HepG2 (cell line): ENCODE results near the gene WDR37. TPM values are rescaled to one million over a fixed set of nuclear protein-coding genes. Genes with fewer than 3 reads are reported as not detected.

ENCODE experiments used
- ATAC-seq: fragments of 200-7000 bp; cut with Tn5 transposase; 3 replicates; pipeline ENCODE4 v1.9.1; 2020; ENCODE audit warnings: mild to moderate bottlenecking, moderate library complexity
- BruUV-seq: library from RNA; stranded (reverse); fragments of 400-500 nt; replicated peaks from 2 replicates; lab custom pipeline; 2021; lab: Mats Ljungman, UMichigan
- CTCF ChIA-PET: fragments of 300-600 bp; formaldehyde crosslinking; extraction: SDS; loops from one replicate; lab custom pipeline; 2021; ENCODE audit warnings: low total read pairs, inconsistent platforms, low intra/inter-chr PET ratio; lab: Yijun Ruan, JAX
- POLR2A ChIA-PET: fragments of 350-600 bp; sonication (Branson Sonifier 250); formaldehyde crosslinking; loops from one replicate; lab custom pipeline; 2020; ENCODE audit warnings: antibody characterized with exemption, inconsistent platforms; lab: Yijun Ruan, JAX
- DNase-seq: peaks from one replicate; pipeline ENCODE4 v3.0.0-alpha.2; 2015; ENCODE audit warnings: low spot score
- FAIRE-seq: peaks from 3 replicates; lab custom pipeline; 2011; peaks lifted over from hg19 to GRCh38; lab: Jason Lieb, UNC
- H2AFZ ChIP-seq: one replicate; pipeline ENCODE4 v1.6.1; 2011; ENCODE audit warnings: low read length, inconsistent platforms
- H3K27ac ChIP-seq: fragments of 300-600 bp; 3 replicates; pipeline ENCODE4 v1.8.0; 2011; ENCODE audit warnings: mixed run types, mild to moderate bottlenecking, mixed read lengths, low read length, inconsistent platforms; ENCODE audit not compliant: insufficient read depth; ENCODE audit errors: extremely low read length
- H3K27me3 ChIP-seq, 2 experiments: fragments of 200-600 bp in 1 of 2; 2 replicates in 1 of 2; 3 replicates in 1 of 2; pipeline versions ENCODE4 v1.6.0 to v1.8.0; 2011; ENCODE audit warnings: low read length in 2 of 2, mild to moderate bottlenecking in 2 of 2, moderate library complexity in 2 of 2, inconsistent platforms in 1 of 2; ENCODE audit not compliant: insufficient read depth in 2 of 2, control insufficient read depth in 1 of 2
- H3K36me3 ChIP-seq, 2 experiments: fragments of 200-600 bp in 1 of 2; replicated peaks in 1 of 2; 2 replicates in 1 of 2; 3 replicates in 1 of 2; pipeline versions ENCODE4 v1.5.1 to v1.8.0; 2011; ENCODE audit warnings: low read length in 2 of 2, inconsistent platforms in 1 of 2; ENCODE audit not compliant: insufficient read depth in 2 of 2, control insufficient read depth in 1 of 2
- H3K4me1 ChIP-seq: 2 replicates; pipeline ENCODE4 v1.5.1; 2012; ENCODE audit warnings: low read length, inconsistent platforms; ENCODE audit not compliant: insufficient read depth
- H3K4me2 ChIP-seq: 2 replicates; pipeline ENCODE4 v1.6.0; 2011; ENCODE audit warnings: low read depth, low read length, inconsistent platforms
- H3K4me3 ChIP-seq, 3 experiments: fragments of 200-600 bp in 1 of 3; sonication (generic), shearing (Covaris generic) in 1 of 3; replicated peaks in 1 of 3; 2 replicates each; pipeline ENCODE4 v1.5.1; 2011 to 2016; ENCODE audit warnings: low read length in 3 of 3, inconsistent platforms in 2 of 3, low read depth in 2 of 3, mild to moderate bottlenecking in 2 of 3, control low read depth in 1 of 3, mixed read lengths in 1 of 3; ENCODE audit not compliant: insufficient read depth in 1 of 3
- H3K79me2 ChIP-seq: one replicate; pipeline ENCODE4 v1.6.1; 2011; ENCODE audit warnings: low read length, inconsistent platforms; ENCODE audit not compliant: insufficient read depth
- H3K9ac ChIP-seq: 2 replicates; pipeline ENCODE4 v1.6.0; 2011; ENCODE audit warnings: mild to moderate bottlenecking, low read depth, low read length, inconsistent platforms; ENCODE audit not compliant: insufficient read depth
- H3K9me3 ChIP-seq: 2 replicates; pipeline ENCODE4 v1.5.1; 2012; ENCODE audit warnings: mild to moderate bottlenecking, low read length
- H4K20me1 ChIP-seq: 2 replicates; pipeline ENCODE4 v1.6.0; 2011; ENCODE audit warnings: inconsistent platforms, mild to moderate bottlenecking, low read length, moderate library complexity; ENCODE audit not compliant: insufficient read depth
- BRD4 ChIP-seq: sonication (generic); formaldehyde crosslinking; IDR thresholded peaks from 2 replicates; pipeline ENCODE4 v1.4.0; 2020; ENCODE audit warnings: missing genetic modification reagents
- CBFB ChIP-seq: sonication (generic); formaldehyde crosslinking; IDR thresholded peaks from 2 replicates; pipeline ENCODE4 v1.4.0; 2020; ENCODE audit warnings: missing genetic modification reagents
- EHMT2 ChIP-seq: fragments of 200-600 bp; sonication (generic); IDR thresholded peaks from 2 replicates; pipeline ENCODE4 v1.7.0; 2017; ENCODE audit warnings: antibody characterized with exemption, low read depth, low read length, borderline replicate concordance
- HOXA3 ChIP-seq: sonication (generic); formaldehyde crosslinking; IDR thresholded peaks from 2 replicates; pipeline ENCODE4 v1.5.0; 2020; ENCODE audit warnings: missing genetic modification reagents
- KDM4B ChIP-seq: sonication (generic); formaldehyde crosslinking; IDR thresholded peaks from 2 replicates; pipeline ENCODE4 v1.4.0; 2020; ENCODE audit warnings: missing genetic modification reagents
- NPAS2 ChIP-seq: sonication (generic); formaldehyde crosslinking; IDR thresholded peaks from 2 replicates; pipeline ENCODE4 v1.8.0; 2022; ENCODE audit warnings: mild to moderate bottlenecking, missing genetic modification reagents, borderline replicate concordance
- ZFYVE20 ChIP-seq: sonication (generic); formaldehyde crosslinking; IDR thresholded peaks from 2 replicates; pipeline ENCODE4 v1.8.0; 2023; ENCODE audit warnings: low read depth, mild to moderate bottlenecking, moderate library complexity, missing genetic modification reagents, borderline replicate concordance
- ZNF350 ChIP-seq: sonication (generic); formaldehyde crosslinking; IDR thresholded peaks from 2 replicates; pipeline ENCODE4 v1.4.0; 2020; ENCODE audit warnings: mild to moderate bottlenecking, low read depth, missing genetic modification reagents, borderline replicate concordance
- ZNF550 ChIP-seq: sonication (generic); formaldehyde crosslinking; IDR thresholded peaks from 2 replicates; pipeline ENCODE4 v1.4.0; 2020; ENCODE audit warnings: mild to moderate bottlenecking, missing genetic modification reagents, borderline replicate concordance
- ZNF841 ChIP-seq: sonication (generic); formaldehyde crosslinking; IDR thresholded peaks from 2 replicates; pipeline ENCODE4 v1.8.1; 2023; ENCODE audit warnings: missing genetic modification reagents, borderline replicate concordance
- WGBS: methylation state at CpG from one replicate; pipeline ENCODE4 v1.1.6; 2017; ENCODE audit warnings: low lambda C conversion rate; 5-methylcytosine and 5-hydroxymethylcytosine counted together
- in situ Hi-C: cut with HindIII; loops from 2 replicates; pipeline ENCODE4 v1.10.0; 2017; ENCODE audit warnings: low pct_unique_long_range_greater_than_20kb; ENCODE audit not compliant: extremely low pct_ligation_motif_present
- intact Hi-C: fragments of 100-400 bp; cut with micrococcal nuclease; formaldehyde crosslinking; loops from one replicate; pipeline ENCODE4 v1.10.0; 2022; ENCODE audit not compliant: unreplicated experiment
- polyA plus RNA-seq, 8 experiments: library from polyadenylated mRNA; depleted of rRNA in 3 of 8; stranded (reverse) in 7 of 8; unstranded in 1 of 8; fragments of >200 nt; fragmentation: Illumina TruSeq in 4 of 8; extraction: Trizol in 4 of 8; gene quantifications; 2 replicates each; pipeline versions ENCODE4 v1.2.1 to v1.2.3, GENCODE V29; 2011 to 2016; ENCODE audit warnings: low read depth in 4 of 8, missing spikeins in 1 of 8, mixed read lengths in 1 of 8; ENCODE audit not compliant: insufficient read depth in 1 of 8
- total RNA-seq, 5 experiments: library from RNA; depleted of rRNA; stranded (reverse); fragments of >200 nt; fragmentation: Illumina TruSeq; extraction: Trizol; gene quantifications; 2 replicates each; pipeline ENCODE4 v1.2.3, GENCODE V29; 2016; ENCODE audit warnings: low read depth in 1 of 5
- TF ChIP-seq, protein P1 (sequence below): IDR thresholded peaks from 2 replicates; pipeline ENCODE4 v1.6.1; 2018; ENCODE audit warnings: missing genetic modification reagents, mild to moderate bottlenecking, missing compliant biosample characterization
- TF ChIP-seq, protein P2 (sequence below): IDR thresholded peaks from 2 replicates; pipeline ENCODE4 v1.6.1; 2016; ENCODE audit warnings: low read depth, missing genetic modification reagents, missing compliant biosample characterization

The WDR37 gene
- total and polyA plus RNA-seq, 2 of the 13 experiments (the other 11 are each of a cell fraction or from before 2014, with no cell fraction given), result 5.9 to 7.5 TPM

DNA sequence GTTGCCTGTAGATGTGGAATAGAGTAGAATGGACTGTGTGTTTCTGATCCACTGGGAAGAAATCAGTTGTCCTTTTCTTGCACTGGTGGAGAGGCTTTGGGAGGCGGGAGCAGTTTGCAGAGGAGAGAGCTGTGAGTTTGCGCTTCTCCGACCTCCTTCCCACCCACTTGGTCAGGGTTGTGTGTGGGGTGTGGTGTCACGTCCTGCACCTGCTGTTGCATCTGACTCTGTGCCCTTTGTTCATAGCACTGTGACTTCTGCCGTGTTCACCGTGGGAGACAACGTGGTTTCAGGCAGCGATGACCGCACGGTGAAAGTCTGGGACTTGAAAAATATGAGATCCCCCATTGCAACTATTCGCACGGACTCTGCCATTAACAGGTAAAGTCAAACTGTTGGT is 67.8 kb downstream of the WDR37 start:
- H2AFZ ChIP-seq, result no peak overlapping the region

DNA sequence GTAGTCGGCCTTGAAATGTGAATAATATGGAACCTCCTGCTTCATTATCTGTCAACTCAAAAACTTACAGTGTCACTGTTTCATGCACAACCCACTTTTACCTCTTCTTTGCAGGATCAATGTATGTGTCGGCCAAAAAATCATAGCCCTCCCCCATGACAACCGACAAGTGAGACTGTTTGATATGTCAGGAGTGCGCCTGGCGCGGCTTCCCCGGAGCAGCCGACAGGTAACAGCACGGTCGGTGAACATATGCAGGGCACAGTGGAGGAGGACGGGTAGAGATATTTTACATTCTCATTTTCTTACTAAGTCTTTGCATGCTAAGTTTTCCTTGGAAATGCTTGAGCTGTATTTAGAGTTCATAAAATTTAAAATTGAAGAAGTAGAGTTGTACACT is 68.6 kb downstream of the WDR37 start:
- BruUV-seq, result no TSS peak
- no peaks in the 10 kb centered on the region for H4K20me1 ChIP-seq
- FAIRE-seq, result no peak
- no peak overlapping the region for H2AFZ ChIP-seq
- in situ Hi-C loops (no loop called here), intact Hi-C loops (no loop called here)
- POLR2A ChIA-PET, result no interaction called here
- no peak overlapping the region for H3K4me3 ChIP-seq
- no peaks in the 10 kb centered on the region for H3K79me2 ChIP-seq
- H3K9me3 ChIP-seq, result no peaks in the 10 kb centered on the region
- no peak overlapping the region for H3K27ac ChIP-seq
- no peak overlapping the region for H3K4me2 ChIP-seq
- 98% methylated on average over 11 of the region's 11 CpGs for WGBS
- ATAC-seq, result no peak
- no peak overlapping the region for H3K9ac ChIP-seq
- no peak for DNase-seq
- H3K27me3 ChIP-seq, result no peaks in the 10 kb centered on the region
- H3K36me3 ChIP-seq, result peaks cover 20 to 71% of the 10 kb centered on the region in 2 experiments
- CTCF ChIA-PET, result no interaction called here
- H3K4me1 ChIP-seq, result no peaks in the 10 kb centered on the region
- TF ChIP-seq, protein P1, sequence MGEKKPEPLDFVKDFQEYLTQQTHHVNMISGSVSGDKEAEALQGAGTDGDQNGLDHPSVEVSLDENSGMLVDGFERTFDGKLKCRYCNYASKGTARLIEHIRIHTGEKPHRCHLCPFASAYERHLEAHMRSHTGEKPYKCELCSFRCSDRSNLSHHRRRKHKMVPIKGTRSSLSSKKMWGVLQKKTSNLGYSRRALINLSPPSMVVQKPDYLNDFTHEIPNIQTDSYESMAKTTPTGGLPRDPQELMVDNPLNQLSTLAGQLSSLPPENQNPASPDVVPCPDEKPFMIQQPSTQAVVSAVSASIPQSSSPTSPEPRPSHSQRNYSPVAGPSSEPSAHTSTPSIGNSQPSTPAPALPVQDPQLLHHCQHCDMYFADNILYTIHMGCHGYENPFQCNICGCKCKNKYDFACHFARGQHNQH, result no peak
- no peak for TF ChIP-seq HOXA3 (CRISPR knock-in tag)
- no peak for TF ChIP-seq ZFYVE20 (CRISPR knock-in tag)
- TF ChIP-seq, protein P2, sequence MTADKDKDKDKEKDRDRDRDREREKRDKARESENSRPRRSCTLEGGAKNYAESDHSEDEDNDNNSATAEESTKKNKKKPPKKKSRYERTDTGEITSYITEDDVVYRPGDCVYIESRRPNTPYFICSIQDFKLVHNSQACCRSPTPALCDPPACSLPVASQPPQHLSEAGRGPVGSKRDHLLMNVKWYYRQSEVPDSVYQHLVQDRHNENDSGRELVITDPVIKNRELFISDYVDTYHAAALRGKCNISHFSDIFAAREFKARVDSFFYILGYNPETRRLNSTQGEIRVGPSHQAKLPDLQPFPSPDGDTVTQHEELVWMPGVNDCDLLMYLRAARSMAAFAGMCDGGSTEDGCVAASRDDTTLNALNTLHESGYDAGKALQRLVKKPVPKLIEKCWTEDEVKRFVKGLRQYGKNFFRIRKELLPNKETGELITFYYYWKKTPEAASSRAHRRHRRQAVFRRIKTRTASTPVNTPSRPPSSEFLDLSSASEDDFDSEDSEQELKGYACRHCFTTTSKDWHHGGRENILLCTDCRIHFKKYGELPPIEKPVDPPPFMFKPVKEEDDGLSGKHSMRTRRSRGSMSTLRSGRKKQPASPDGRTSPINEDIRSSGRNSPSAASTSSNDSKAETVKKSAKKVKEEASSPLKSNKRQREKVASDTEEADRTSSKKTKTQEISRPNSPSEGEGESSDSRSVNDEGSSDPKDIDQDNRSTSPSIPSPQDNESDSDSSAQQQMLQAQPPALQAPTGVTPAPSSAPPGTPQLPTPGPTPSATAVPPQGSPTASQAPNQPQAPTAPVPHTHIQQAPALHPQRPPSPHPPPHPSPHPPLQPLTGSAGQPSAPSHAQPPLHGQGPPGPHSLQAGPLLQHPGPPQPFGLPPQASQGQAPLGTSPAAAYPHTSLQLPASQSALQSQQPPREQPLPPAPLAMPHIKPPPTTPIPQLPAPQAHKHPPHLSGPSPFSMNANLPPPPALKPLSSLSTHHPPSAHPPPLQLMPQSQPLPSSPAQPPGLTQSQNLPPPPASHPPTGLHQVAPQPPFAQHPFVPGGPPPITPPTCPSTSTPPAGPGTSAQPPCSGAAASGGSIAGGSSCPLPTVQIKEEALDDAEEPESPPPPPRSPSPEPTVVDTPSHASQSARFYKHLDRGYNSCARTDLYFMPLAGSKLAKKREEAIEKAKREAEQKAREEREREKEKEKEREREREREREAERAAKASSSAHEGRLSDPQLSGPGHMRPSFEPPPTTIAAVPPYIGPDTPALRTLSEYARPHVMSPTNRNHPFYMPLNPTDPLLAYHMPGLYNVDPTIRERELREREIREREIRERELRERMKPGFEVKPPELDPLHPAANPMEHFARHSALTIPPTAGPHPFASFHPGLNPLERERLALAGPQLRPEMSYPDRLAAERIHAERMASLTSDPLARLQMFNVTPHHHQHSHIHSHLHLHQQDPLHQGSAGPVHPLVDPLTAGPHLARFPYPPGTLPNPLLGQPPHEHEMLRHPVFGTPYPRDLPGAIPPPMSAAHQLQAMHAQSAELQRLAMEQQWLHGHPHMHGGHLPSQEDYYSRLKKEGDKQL (CRISPR knock-in tag), result no peak
- TF ChIP-seq KDM4B, result no peak
- TF ChIP-seq EHMT2, result no peak
- no peak for TF ChIP-seq BRD4 (CRISPR knock-in tag)
- no peak for TF ChIP-seq ZNF550 (CRISPR knock-in tag)

More for the DNA sequence above, 67.8 kb downstream of the WDR37 start:
- Histone ChIP-seq H3K79me2 (no peaks in the 10 kb centered on the region), H3K4me2 (no peak overlapping the region), H3K36me3 (peaks cover 15 to 71% of the 10 kb centered on the region in 2 experiments), H3K9me3 (no peaks in the 10 kb centered on the region), H3K4me1 (peaks cover 6% of the 10 kb centered on the region; the same call in 1 of the 2 replicates), H3K27ac (no peak overlapping the region), H4K20me1 (no peaks in the 10 kb centered on the region), H3K9ac (no peak overlapping the region), H3K4me3 (no peak overlapping the region), H3K27me3 (no peaks in the 10 kb centered on the region)
- ATAC-seq (no peak), FAIRE-seq (no peak), DNase-seq (no peak)
- intact Hi-C loops (no loop called here), in situ Hi-C loops (no loop called here)
- 97% methylated on average over 12 of the region's 12 CpGs for WGBS
- ChIA-PET CTCF (no interaction called here), POLR2A (no interaction called here)
- no TSS peak for BruUV-seq
- TF ChIP-seq ZNF841 (CRISPR knock-in tag), result no peak
- no peak for TF ChIP-seq ZNF350 (CRISPR knock-in tag)
- no peak for TF ChIP-seq CBFB (CRISPR knock-in tag)
- TF ChIP-seq NPAS2, result no peak
